ENCODE measurements around the gene ID2. TPM values are rescaled to one million over a fixed set of nuclear protein-coding genes. Genes with fewer than 3 reads are reported as not detected.

The ID2 gene
- total and polyA plus RNA-seq, 7 donors: 154 to 615 (median 376) TPM

GRCh38 chr2:8710951-8711350 is 29.1 kb downstream of the ID2 start:
- Histone ChIP-seq H3K27me3 (no peaks in the 10 kb centered on the region), H3K9me3 (no peaks in the 10 kb centered on the region), H3K4me3 (no peak overlapping the region), H3K27ac (no peak overlapping the region), H3K4me1 (no peaks in the 10 kb centered on the region), H3K36me3 (no peaks in the 10 kb centered on the region)
- TF ChIP-seq POLR2AphosphoS5 (IDR thresholded peaks at IDR 0.05): no peak
- TF ChIP-seq POLR2A (IDR thresholded peaks at IDR 0.05): no peak
- no peak for TF ChIP-seq CTCF (IDR thresholded peaks at IDR 0.05)
- TF ChIP-seq EP300 (IDR thresholded peaks at IDR 0.05): no peak
- intact Hi-C loops (cut with DNase I): no loop called here
- DNase-seq: no peak
- 85 to 89% methylated on average over 3 of the region's 3 CpGs for WGBS, 2 donors

DNA sequence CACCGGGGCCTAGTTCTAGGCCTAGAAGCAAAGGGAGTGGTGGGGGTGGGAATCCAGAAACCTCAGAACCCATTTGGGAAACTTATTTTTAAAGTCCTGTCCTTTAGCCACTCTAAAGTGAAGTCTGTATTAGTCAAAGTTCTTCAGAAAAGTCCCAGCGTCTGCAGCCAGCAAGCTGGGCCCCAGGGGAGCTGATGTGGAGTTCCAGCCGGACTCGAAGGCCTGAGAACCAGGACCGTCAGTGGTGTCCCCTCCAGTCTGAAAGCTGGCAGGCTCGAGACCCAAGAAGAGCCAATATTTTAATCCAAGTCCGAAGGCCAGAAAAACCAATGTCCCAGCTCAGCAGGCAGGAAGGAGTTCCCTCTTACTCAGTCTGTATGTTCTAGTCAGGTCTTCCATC is 32.4 kb downstream of the ID2 start:
- intact Hi-C loops (cut with DNase I): no loop called here
- TF ChIP-seq CTCF (IDR thresholded peaks at IDR 0.05) (no peak), EP300 (IDR thresholded peaks at IDR 0.05) (no peak), POLR2AphosphoS5 (IDR thresholded peaks at IDR 0.05) (no peak), POLR2A (IDR thresholded peaks at IDR 0.05) (no peak)
- 89 to 95% methylated on average over 7 of the region's 7 CpGs for WGBS, 2 donors
- Histone ChIP-seq H3K4me3 (no peak overlapping the region), H3K9me3 (no peaks in the 10 kb centered on the region), H3K27ac (no peak overlapping the region), H3K27me3 (no peaks in the 10 kb centered on the region), H3K36me3 (no peaks in the 10 kb centered on the region), H3K4me1 (no peaks in the 10 kb centered on the region)
- no peak for DNase-seq

DNA sequence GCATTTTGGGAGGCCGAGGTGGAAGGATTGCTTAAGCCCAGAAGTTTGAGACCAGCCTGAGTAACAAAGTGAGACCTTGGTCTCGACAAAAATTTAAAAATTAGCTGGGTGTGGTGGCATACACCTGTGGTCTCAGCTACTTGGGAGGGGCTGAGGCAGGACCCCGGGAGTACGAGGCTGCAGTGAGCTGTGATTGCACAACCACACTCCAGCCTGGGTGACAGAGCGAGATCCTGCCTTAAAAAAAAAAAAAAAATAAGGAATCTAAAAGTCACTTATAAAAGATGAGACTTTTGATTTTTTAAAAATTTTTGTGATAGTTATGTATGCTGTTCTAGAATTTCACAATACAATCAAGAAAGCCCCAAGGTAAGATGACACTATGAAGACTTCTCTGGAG is 33.1 kb downstream of the ID2 start:
- no peak overlapping the region for H3K27ac ChIP-seq
- TF ChIP-seq POLR2A (IDR thresholded peaks at IDR 0.05) (no peak), POLR2AphosphoS5 (IDR thresholded peaks at IDR 0.05) (no peak)
- no peaks in the 10 kb centered on the region for H3K4me1 ChIP-seq
- H3K4me3 ChIP-seq: no peak overlapping the region
- H3K9me3 ChIP-seq: no peaks in the 10 kb centered on the region
- DNase-seq: no peak
- no peaks in the 10 kb centered on the region for H3K27me3 ChIP-seq
- 93 to 95% methylated on average over 5 of the region's 5 CpGs for WGBS, 2 donors
- no peaks in the 10 kb centered on the region for H3K36me3 ChIP-seq
- intact Hi-C loops (cut with DNase I): no loop called here

- H3K36me3 ChIP-seq: no peaks in the 10 kb centered on the region
- H3K4me3 ChIP-seq: no peak overlapping the region
- intact Hi-C loops (cut with DNase I): no loop called here
- WGBS, 2 donors: 93 to 95% methylated on average over 3 of the region's 3 CpGs
- DNase-seq: no peak
- H3K9me3 ChIP-seq: no peaks in the 10 kb centered on the region
- TF ChIP-seq POLR2AphosphoS5 (IDR thresholded peaks at IDR 0.05): no peak
- no peak for TF ChIP-seq POLR2A (IDR thresholded peaks at IDR 0.05)
- no peak for TF ChIP-seq CTCF (IDR thresholded peaks at IDR 0.05)
- no peak for TF ChIP-seq EP300 (IDR thresholded peaks at IDR 0.05)
- H3K27me3 ChIP-seq: no peaks in the 10 kb centered on the region
- H3K4me1 ChIP-seq: no peaks in the 10 kb centered on the region
- no peak overlapping the region for H3K27ac ChIP-seq
These were observed 37.7 kb downstream of the ID2 start for GRCh38 chr2:8719528-8719927.

DNA sequence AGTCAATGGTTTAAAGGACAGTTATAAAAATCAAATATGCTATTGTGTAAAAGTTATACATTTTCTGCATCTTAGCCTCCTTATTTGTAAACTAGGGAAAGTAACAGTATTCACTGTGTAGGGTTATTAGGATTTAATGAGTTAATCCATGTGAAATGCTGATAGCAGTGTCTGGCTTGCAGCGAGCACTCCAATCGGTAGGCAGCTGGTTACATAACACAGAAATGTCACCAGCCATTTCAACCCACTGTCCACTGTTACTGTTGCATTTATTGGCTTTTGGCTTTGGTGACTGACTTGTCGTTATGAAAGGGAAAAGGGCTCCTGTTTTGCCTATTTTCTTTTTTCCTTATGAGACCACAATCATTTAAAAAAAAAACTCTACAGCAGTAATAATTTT is 38.9 kb downstream of the ID2 start:
- Histone ChIP-seq H3K27ac (no peak overlapping the region), H3K9me3 (no peaks in the 10 kb centered on the region), H3K36me3 (no peaks in the 10 kb centered on the region), H3K4me1 (no peaks in the 10 kb centered on the region), H3K27me3 (no peaks in the 10 kb centered on the region), H3K4me3 (no peak overlapping the region)
- 76 to 80% methylated on average over 3 of the region's 3 CpGs for WGBS, 2 donors
- DNase-seq: no peak
- no peak for TF ChIP-seq CTCF (IDR thresholded peaks at IDR 0.05)
- no peak for TF ChIP-seq POLR2AphosphoS5 (IDR thresholded peaks at IDR 0.05)
- intact Hi-C loops (cut with DNase I): no loop called here
